CD4-positive, alpha-beta memory T cell (primary cell): ENCODE data around the gene TUBA3D. TPM values are rescaled to one million over a fixed set of nuclear protein-coding genes. Genes with fewer than 3 reads are reported as not detected.
"Not testable (repeated sequence)": the region's sequence is repeated elsewhere in the genome, so short reads cannot be mapped to it uniquely, and the experiment has no call there.

ENCODE experiments used
- CTCF ChIA-PET: fragments of 350-600 bp; sonication (Branson Sonifier 250); formaldehyde crosslinking; loops from one replicate; lab custom pipeline; 2021; ENCODE audit warnings: inconsistent platforms; ENCODE audit not compliant: partially characterized antibody; lab: Charles Lee
- POLR2A ChIA-PET: fragments of 350-600 bp; sonication (Branson Sonifier 250); formaldehyde crosslinking; loops from one replicate; lab custom pipeline; 2021; ENCODE audit not compliant: partially characterized antibody; lab: Charles Lee
- DNase-seq, 5 donors: peaks; one replicate each; pipeline versions ENCODE4 v3.0.0 to v3.0.0-alpha.2; 2020 to 2022; ENCODE audit warnings: mixed read lengths in 1 of 5
- H3K27ac ChIP-seq: one replicate; pipeline ENCODE4 v1.7.0; 2013; ENCODE audit warnings: low read depth, low read length
- H3K27me3 ChIP-seq: 2 replicates; pipeline ENCODE4 v1.7.0; 2013; ENCODE audit warnings: mild to moderate bottlenecking, low read length, moderate library complexity; ENCODE audit not compliant: insufficient read depth
- H3K36me3 ChIP-seq: 2 replicates; pipeline ENCODE4 v1.7.0; 2013; ENCODE audit warnings: mild to moderate bottlenecking, low read length, moderate library complexity; ENCODE audit not compliant: insufficient read depth
- H3K4me1 ChIP-seq: 2 replicates; pipeline ENCODE4 v1.7.0; 2013; ENCODE audit warnings: mild to moderate bottlenecking, low read length, moderate library complexity; ENCODE audit not compliant: insufficient read depth
- H3K4me3 ChIP-seq, 2 donors: one replicate each; pipeline ENCODE4 v1.7.0; 2013; ENCODE audit warnings: low read length in 2 of 2, mild to moderate bottlenecking in 1 of 2
- H3K9me3 ChIP-seq, 2 donors: one replicate each; pipeline ENCODE4 v1.7.0; 2013; ENCODE audit warnings: low read length in 2 of 2, control low read depth in 1 of 2; ENCODE audit not compliant: control insufficient read depth in 1 of 2
- H3K27ac Mint-ChIP-seq, 7 donors: one replicate each; pipeline ENCODE4 v1.8.0; 2020 to 2021; ENCODE audit warnings: mixed read lengths in 7 of 7, mild to moderate bottlenecking in 6 of 7, inconsistent platforms in 3 of 7, moderate library complexity in 3 of 7
- H3K27me3 Mint-ChIP-seq, 2 donors: one replicate each; pipeline ENCODE4 v1.8.0; 2020 to 2021; ENCODE audit warnings: mixed read lengths in 2 of 2
- H3K36me3 Mint-ChIP-seq, 2 donors: one replicate each; pipeline ENCODE4 v1.8.0; 2020 to 2021; ENCODE audit warnings: mixed read lengths in 2 of 2, inconsistent platforms in 1 of 2, mild to moderate bottlenecking in 1 of 2
- H3K4me1 Mint-ChIP-seq, 4 donors: one replicate each; pipeline ENCODE4 v1.8.0; 2020 to 2021; ENCODE audit warnings: mixed read lengths in 4 of 4, mild to moderate bottlenecking in 1 of 4
- H3K4me3 Mint-ChIP-seq, 8 donors: one replicate each; pipeline ENCODE4 v1.8.0; 2020 to 2021; ENCODE audit warnings: mixed read lengths in 8 of 8, mild to moderate bottlenecking in 7 of 8, moderate library complexity in 6 of 8, inconsistent platforms in 3 of 8
- H3K9me3 Mint-ChIP-seq, 8 donors: one replicate each; pipeline ENCODE4 v1.8.0; 2020 to 2021; ENCODE audit warnings: mixed read lengths in 8 of 8, mild to moderate bottlenecking in 5 of 8, inconsistent platforms in 3 of 8, moderate library complexity in 1 of 8
- intact Hi-C: fragments of 100-400 bp; cut with micrococcal nuclease; formaldehyde crosslinking; loops from one replicate; pipeline ENCODE4 v1.15.1; 2023
- polyA plus RNA-seq, 2 donors: library from polyadenylated mRNA; unstranded; fragments of 300-500 nt; fragmentation: Illumina TruSeq; gene quantifications; one replicate each; pipeline ENCODE4 v1.2.3, GENCODE V29; 2021
- total RNA-seq, 2 experiments: library from RNA; stranded (reverse); gene quantifications; one replicate each; pipeline ENCODE4 v1.2.3, GENCODE V29; 2021

The TUBA3D gene
- total and polyA plus RNA-seq, 4 experiments from 2014 or later = not detected

- H3K27ac ChIP-seq, H3K9me3 ChIP-seq, DNase-seq, intact Hi-C loops, H3K36me3 ChIP-seq, H3K27me3 ChIP-seq, H3K4me3 ChIP-seq, H3K4me1 ChIP-seq, H3K4me3 Mint-ChIP-seq, H3K9me3 Mint-ChIP-seq, H3K27me3 Mint-ChIP-seq, POLR2A ChIA-PET, CTCF ChIA-PET: not testable (repeated sequence)
- H3K4me1 Mint-ChIP-seq = peaks cover 0 to 20% (median 6%) of the 10 kb centered on the region in 4 donors
- H3K27ac Mint-ChIP-seq = peak overlapping the region in 1 of 7 donors; percentile 24
- H3K36me3 Mint-ChIP-seq = peaks cover 4 to 21% of the 10 kb centered on the region in 2 donors
Measured at GRCh38 chr2:131484906-131485460, 9.1 kb downstream of the TUBA3D start.

GRCh38 chr2:131486201-131486902, 10.4 kb downstream of the TUBA3D start:
- POLR2A ChIA-PET, intact Hi-C loops, H3K4me3 ChIP-seq, H3K9me3 ChIP-seq, H3K27ac Mint-ChIP-seq, H3K27me3 ChIP-seq, H3K9me3 Mint-ChIP-seq, H3K27ac ChIP-seq, DNase-seq, CTCF ChIA-PET, H3K36me3 ChIP-seq, H3K27me3 Mint-ChIP-seq, H3K4me3 Mint-ChIP-seq: not testable (repeated sequence)
- peaks cover 9 to 34% (median 14%) of the 10 kb centered on the region in 4 donors for H3K4me1 Mint-ChIP-seq
- H3K36me3 Mint-ChIP-seq = peaks cover 4 to 24% of the 10 kb centered on the region in 2 donors
- H3K4me1 ChIP-seq = peaks cover 18% of the 10 kb centered on the region

GRCh38 chr2:131488306-131489205, 12.6 kb downstream of the TUBA3D start:
- H3K27ac Mint-ChIP-seq = peak overlapping the region in 5 of 7 donors; percentile 29 to 67 (median 47)
- H3K4me3 Mint-ChIP-seq = peak overlapping the region in 1 of 8 donors; percentile 29
- POLR2A ChIA-PET = no interaction called here
- peaks cover 0 to 21% of the 10 kb centered on the region in 2 donors for H3K36me3 Mint-ChIP-seq
- H3K36me3 ChIP-seq = no peaks in the 10 kb centered on the region
- peaks cover 10 to 39% (median 23%) of the 10 kb centered on the region in 4 donors for H3K4me1 Mint-ChIP-seq
- CTCF ChIA-PET = no interaction called here
- no peak overlapping the region for H3K27ac ChIP-seq
- H3K4me3 ChIP-seq = no peak overlapping the region
- peaks cover 20% of the 10 kb centered on the region for H3K4me1 ChIP-seq
- H3K9me3 ChIP-seq = no peaks in the 10 kb centered on the region
- no peak for DNase-seq
- H3K9me3 Mint-ChIP-seq = no peaks in the 10 kb centered on the region
- H3K27me3 Mint-ChIP-seq = no peaks in the 10 kb centered on the region
- intact Hi-C loops = no loop called here
- no peaks in the 10 kb centered on the region for H3K27me3 ChIP-seq

GRCh38 chr2:131490616-131491468, 14.9 kb downstream of the TUBA3D start:
- Mint-ChIP-seq H3K4me3 (peak overlapping the region; percentile 85 to 93 (median 88)), H3K27ac (peak overlapping the region; percentile 89 to 94 (median 92)), H3K36me3 (peaks cover 0 to 20% of the 10 kb centered on the region in 2 donors), H3K4me1 (peaks cover 15 to 54% (median 32%) of the 10 kb centered on the region in 4 donors)
- H3K36me3 ChIP-seq, H3K9me3 ChIP-seq, H3K27me3 ChIP-seq, CTCF ChIA-PET, POLR2A ChIA-PET, H3K27me3 Mint-ChIP-seq, H3K9me3 Mint-ChIP-seq: not testable (repeated sequence)
- peak overlapping the region; percentile 34 to 90 for H3K4me3 ChIP-seq
- DNase-seq = peak in 4 of 5 donors; percentile 12 to 54 (median 28)
- H3K4me1 ChIP-seq = peaks cover 38% of the 10 kb centered on the region
- H3K27ac ChIP-seq = peak overlapping the region; percentile 94
- intact Hi-C loops = loop anchor here (5.0 kb wide), 5 partner anchors 79 to 1149 kb away; partner anchors contain the start of genes FAM168B, IMP4 and PLEKHB2

GRCh38 chr2:131491469-131491836, 15.5 kb downstream of the TUBA3D start:
- intact Hi-C loops = loop anchor here (5.0 kb wide), 5 partner anchors 79 to 1149 kb away; partner anchors contain the start of genes FAM168B, IMP4 and PLEKHB2
- not testable (repeated sequence) for H3K36me3 ChIP-seq, H3K9me3 ChIP-seq, H3K27me3 Mint-ChIP-seq, H3K9me3 Mint-ChIP-seq, H3K27me3 ChIP-seq
- H3K4me3 Mint-ChIP-seq = peak overlapping the region; percentile 85 to 93 (median 88)
- ChIA-PET POLR2A (interaction anchor here (1.5 to 2.0 kb wide), 3 partner anchors 8 to 191 kb away, joined by 4 to 12 read pairs (median 5); no protein-coding TSS in a partner anchor), CTCF (interaction anchor here (1.1 to 2.2 kb wide), 2 partner anchors 78 to 1149 kb away, joined by 6 to 8 read pairs; partner anchors contain the start of gene IMP4)
- peak overlapping the region; percentile 34 to 90 for H3K4me3 ChIP-seq
- H3K27ac Mint-ChIP-seq = peak overlapping the region; percentile 89 to 94 (median 92)
- H3K36me3 Mint-ChIP-seq = peaks cover 0 to 21% of the 10 kb centered on the region in 2 donors
- peaks cover 38% of the 10 kb centered on the region for H3K4me1 ChIP-seq
- peak in 3 of 5 donors; percentile 7 to 31 (median 11) for DNase-seq
- peaks cover 15 to 56% (median 33%) of the 10 kb centered on the region in 4 donors for H3K4me1 Mint-ChIP-seq
- H3K27ac ChIP-seq = peak overlapping the region; percentile 94

- H3K36me3 Mint-ChIP-seq = peaks cover 0 to 21% of the 10 kb centered on the region in 2 donors
- ChIA-PET CTCF (interaction anchor here (0.6 to 2.8 kb wide), 10 partner anchors 9 to 1311 kb away, joined by 3 to 14 read pairs (median 6); partner anchors contain the start of genes CCDC74A, IMP4 and SMPD4), POLR2A (interaction anchor here (1.2 to 2.1 kb wide), 9 partner anchors 9 to 1310 kb away, joined by 3 to 14 read pairs (median 9); partner anchors contain the start of genes FAM168B, IMP4, MZT2B and SMPD4)
- peaks cover 15 to 56% (median 33%) of the 10 kb centered on the region in 4 donors for H3K4me1 Mint-ChIP-seq
- peak within 1 kb of the TSS; percentile 93 to 99 (median 96) for H3K4me3 Mint-ChIP-seq
- not testable (repeated sequence) for H3K9me3 Mint-ChIP-seq, H3K36me3 ChIP-seq, H3K27me3 Mint-ChIP-seq, DNase-seq, H3K27me3 ChIP-seq, H3K9me3 ChIP-seq
- Histone ChIP-seq H3K4me1 (peaks cover 38% of the 10 kb centered on the region), H3K27ac (peak within 1 kb of the TSS; percentile 94), H3K4me3 (peak within 1 kb of the TSS; percentile 90 to 93)
- intact Hi-C loops = loop anchor here (1.0 to 5.0 kb wide), 8 partner anchors 35 to 1311 kb away; partner anchors contain the start of genes CCDC74A, FAM168B, IMP4 and PLEKHB2
- H3K27ac Mint-ChIP-seq = peak within 1 kb of the TSS; percentile 97 to 100 (median 99)
Measured at GRCh38 chr2:131492015-131492417, 16.1 kb downstream of the TUBA3D start, which contains the start of gene MZT2A. Gene MZT2A (minus strand): TSS chr2:131492397. CDS start chr2:131492376, 21 bp downstream.
